HCT116 (cell line): ENCODE measurements around the gene BMP7. TPM values are rescaled to one million over a fixed set of nuclear protein-coding genes. Genes with fewer than 3 reads are reported as not detected.

Source experiments
- ATAC-seq: fragments of 200-7000 bp; cut with Tn5 transposase; 2 replicates; pipeline ENCODE4 v1.9.1; 2020; ENCODE audit warnings: mild to moderate bottlenecking, moderate library complexity
- BruUV-seq: library from RNA; stranded (reverse); fragments of 400-500 nt; replicated peaks from 2 replicates; lab custom pipeline; 2021; lab: Mats Ljungman, UMichigan
- CTCF ChIA-PET: fragments of 300-600 bp; sonication (Branson Sonifier 250); formaldehyde crosslinking; loops from one replicate; lab custom pipeline; 2021; ENCODE audit warnings: antibody characterized with exemption; lab: Charles Lee
- POLR2A ChIA-PET: fragments of 300-600, 350-600 bp; sonication (Branson Sonifier 250); formaldehyde crosslinking; loops from one replicate; lab custom pipeline; 2021; ENCODE audit warnings: antibody characterized with exemption; lab: Charles Lee
- RAD21 ChIA-PET, 2 experiments: fragments of 300-600 bp; sonication (Branson Sonifier 250); formaldehyde crosslinking; loops; one replicate each; lab custom pipeline; 2023; ENCODE audit warnings: low total read pairs in 2 of 2; ENCODE audit not compliant: uncharacterized antibody in 2 of 2, unreplicated experiment in 2 of 2, low non-redundant PET in 1 of 2; lab: Charles Lee
- DNase-seq: peaks from one replicate; pipeline ENCODE4 v3.0.0-alpha.2; 2010; ENCODE audit warnings: low read depth, low spot score
- H2AFZ ChIP-seq: fragments of 200-600 bp; shearing (Covaris generic), sonication (generic); 2 replicates; pipeline ENCODE4 v1.6.1; 2017; ENCODE audit warnings: low read depth, mixed run types, mixed read lengths, antibody characterized with exemption, low read length; ENCODE audit not compliant: poor library complexity, severe bottlenecking
- H3K27ac ChIP-seq: 2 replicates; pipeline ENCODE4 v1.5.1; 2012; ENCODE audit warnings: low read depth, low read length
- H3K27me3 ChIP-seq: fragments of 200-600 bp; sonication (generic); 2 replicates; pipeline ENCODE4 v1.6.1; 2016; ENCODE audit warnings: mixed run types, low read length, mixed read lengths; ENCODE audit not compliant: insufficient read depth
- H3K36me3 ChIP-seq, 2 experiments: fragments of 200-500 bp in 1 of 2; fragments of 200-600 bp in 1 of 2; sonication (Bioruptor generic) in 1 of 2; sonication (generic) in 1 of 2; 2 replicates each; pipeline versions ENCODE4 v1.5.1 to v1.6.1; 2014 to 2016; ENCODE audit warnings: low read length in 2 of 2, inconsistent platforms in 1 of 2, mixed read lengths in 1 of 2, mixed run types in 1 of 2; ENCODE audit not compliant: insufficient read depth in 2 of 2, control insufficient read depth in 1 of 2
- H3K4me1 ChIP-seq, 2 experiments: fragments of 200-600 bp in 1 of 2; sonication (generic) in 1 of 2; 2 replicates each; pipeline versions ENCODE4 v1.5.1 to v1.6.1; 2012 to 2017; ENCODE audit warnings: low read length in 2 of 2, inconsistent platforms in 1 of 2, mild to moderate bottlenecking in 1 of 2, mixed read lengths in 1 of 2, mixed run types in 1 of 2, moderate library complexity in 1 of 2; ENCODE audit not compliant: insufficient read depth in 2 of 2, control insufficient read depth in 1 of 2
- H3K4me2 ChIP-seq: fragments of 200-600 bp; sonication (generic); 2 replicates; pipeline ENCODE4 v1.6.1; 2017; ENCODE audit warnings: mixed run types, low read length, mixed read lengths
- H3K4me3 ChIP-seq, 2 experiments: fragments of 200-600 bp in 1 of 2; sonication (generic) in 1 of 2; replicated peaks in 1 of 2; 2 replicates each; pipeline ENCODE4 v1.5.1; 2011 to 2016; ENCODE audit warnings: low read length in 2 of 2, control low read depth in 1 of 2, low read depth in 1 of 2, mild to moderate bottlenecking in 1 of 2, mixed read lengths in 1 of 2, mixed run types in 1 of 2
- H3K79me2 ChIP-seq: fragments of 200-600 bp; sonication (generic); 2 replicates; pipeline ENCODE4 v1.6.1; 2017; ENCODE audit warnings: mild to moderate bottlenecking, mixed run types, low read length, moderate library complexity, mixed read lengths; ENCODE audit not compliant: insufficient read depth
- H3K9ac ChIP-seq: fragments of 200-600 bp; sonication (generic); 2 replicates; pipeline ENCODE4 v1.6.1; 2016; ENCODE audit warnings: low read length, mixed read lengths
- H3K9me2 ChIP-seq: fragments of 200-600 bp; sonication (generic), shearing (Covaris generic); 2 replicates; pipeline ENCODE4 v1.6.1; 2017; ENCODE audit warnings: mixed run types, mild to moderate bottlenecking, moderate library complexity; ENCODE audit not compliant: insufficient read depth
- H3K9me3 ChIP-seq, 2 experiments: fragments of 200-500 bp in 1 of 2; fragments of 200-600 bp in 1 of 2; sonication (Bioruptor generic) in 1 of 2; sonication (generic) in 1 of 2; 2 replicates each; pipeline ENCODE4 v1.6.1; 2014 to 2017; ENCODE audit warnings: low read length in 2 of 2, mixed read lengths in 2 of 2, inconsistent platforms in 1 of 2, low read depth in 1 of 2, mild to moderate bottlenecking in 1 of 2, mixed run types in 1 of 2, moderate library complexity in 1 of 2; ENCODE audit not compliant: control insufficient read depth in 1 of 2, insufficient read depth in 1 of 2
- H4K20me1 ChIP-seq: fragments of 200-600 bp; sonication (generic), shearing (Covaris generic); 2 replicates; pipeline ENCODE4 v1.6.1; 2017; ENCODE audit warnings: mixed run types, mild to moderate bottlenecking, moderate library complexity; ENCODE audit not compliant: insufficient read depth
- CTCF ChIP-seq, 3 experiments: fragments of 200-600 bp in 1 of 3; sonication (generic) in 1 of 3; IDR thresholded peaks in 2 of 3; conservative IDR thresholded peaks in 1 of 3; 2 replicates each; pipeline ENCODE4 v1.5.1; 2012 to 2017; ENCODE audit warnings: low read depth in 2 of 3, low read length in 2 of 3, antibody characterized with exemption in 1 of 3, borderline replicate concordance in 1 of 3, control low read depth in 1 of 3, mild to moderate bottlenecking in 1 of 3, mixed read lengths in 1 of 3, mixed run types in 1 of 3, moderate library complexity in 1 of 3; ENCODE audit not compliant: insufficient read depth in 1 of 3
- ELF1 ChIP-seq: IDR thresholded peaks from 2 replicates; pipeline ENCODE4 v1.6.1; 2012; ENCODE audit warnings: low read depth, borderline replicate concordance
- FOSL1 ChIP-seq: IDR thresholded peaks from 2 replicates; pipeline ENCODE4 v1.6.1; 2012; ENCODE audit warnings: low read depth
- SP1 ChIP-seq: IDR thresholded peaks from 2 replicates; pipeline ENCODE4 v1.6.1; 2012; ENCODE audit warnings: low read depth
- intact Hi-C: fragments of 100-400 bp; cut with micrococcal nuclease; formaldehyde crosslinking; loops from 2 replicates; pipeline ENCODE4 v1.10.0; 2022
- total RNA-seq: library from RNA; stranded (reverse); gene quantifications from one replicate; pipeline ENCODE4 v1.2.1, GENCODE V29; 2021; ENCODE audit not compliant: unreplicated experiment

BMP7 gene
- total RNA-seq, 1 experiment from 2014 or later, result 7.0 TPM

GRCh38 chr20:57244627-57245214 lies 21.7 kb downstream of the BMP7 start:
- ChIA-PET CTCF (no interaction called here), RAD21 (no interaction called here), POLR2A (interaction anchor here (0.5 to 0.6 kb wide), 2 partner anchors 246 to 534 kb away, joined by 3 read pairs; no protein-coding TSS in a partner anchor)
- no peaks in the 10 kb centered on the region for H3K27me3 ChIP-seq
- H3K9me3 ChIP-seq, result no peaks in the 10 kb centered on the region
- H3K4me3 ChIP-seq, result no peak overlapping the region
- H3K79me2 ChIP-seq, result no peaks in the 10 kb centered on the region
- H2AFZ ChIP-seq, result peak overlapping the region; percentile 22
- BruUV-seq, result no TSS peak
- no peak overlapping the region for H3K27ac ChIP-seq
- peak overlapping the region; percentile 5; the same call in 1 of the 2 replicates for H3K4me2 ChIP-seq
- intact Hi-C loops, result no loop called here
- no peaks in the 10 kb centered on the region for H3K9me2 ChIP-seq
- peaks cover 4 to 7% of the 10 kb centered on the region in 2 experiments; a peak in 3 of 4 replicates for H3K4me1 ChIP-seq
- no peaks in the 10 kb centered on the region for H3K36me3 ChIP-seq
- DNase-seq, result no peak
- 0 out of 6 replicates have a peak, but pooled peaks of 2 of the 3 experiments have one; percentile 6 to 8 for TF ChIP-seq CTCF (IDR thresholded peaks at IDR 0.05 in 2 of 3, conservative IDR thresholded peaks at IDR 0.05 in 1 of 3; ENCODE audit: borderline replicate concordance in 1 of 3, insufficient read depth in 1 of 3, low read depth in 2 of 3, low read length in 2 of 3)
- no peak for TF ChIP-seq SP1
- no peak overlapping the region for H3K9ac ChIP-seq
- H4K20me1 ChIP-seq, result no peaks in the 10 kb centered on the region
- ATAC-seq, result peak; percentile 87

GRCh38 chr20:57244221-57244585 lies 22.2 kb downstream of the BMP7 start:
- H3K36me3 ChIP-seq, result no peaks in the 10 kb centered on the region
- BruUV-seq, result no TSS peak
- intact Hi-C loops, result no loop called here
- H3K9ac ChIP-seq, result no peak overlapping the region
- no peaks in the 10 kb centered on the region for H3K27me3 ChIP-seq
- no peak overlapping the region for H3K4me2 ChIP-seq
- ChIA-PET RAD21 (interaction anchor here in 1 of 2 experiments (0.7 kb wide), 1 partner anchor 146 kb away, joined by 3 read pairs; no protein-coding TSS in a partner anchor), POLR2A (no interaction called here), CTCF (no interaction called here)
- peaks cover 4 to 7% of the 10 kb centered on the region in 2 experiments; a peak in 3 of 4 replicates for H3K4me1 ChIP-seq
- no peaks in the 10 kb centered on the region for H3K9me2 ChIP-seq
- H4K20me1 ChIP-seq, result no peaks in the 10 kb centered on the region
- no peak for TF ChIP-seq ELF1
- no peak for TF ChIP-seq FOSL1
- DNase-seq (no peak), ATAC-seq (peak; percentile 43)
- H3K79me2 ChIP-seq, result no peaks in the 10 kb centered on the region
- no peak overlapping the region for H3K4me3 ChIP-seq
- no peaks in the 10 kb centered on the region for H3K9me3 ChIP-seq
- H3K27ac ChIP-seq, result no peak overlapping the region
- H2AFZ ChIP-seq, result no peak overlapping the region
